ENCODE measurements around the gene SCAPER.
"Not testable (repeated sequence)": the region's sequence is repeated elsewhere in the genome, so short reads cannot be mapped to it uniquely, and the experiment has no call there.

SCAPER gene

GRCh38 chr15:76533995-76534394 is 371.1 kb downstream of the SCAPER start:
- Histone ChIP-seq H3K27ac (ENCODE audit: low read depth, low read length, severe bottlenecking) (no peak overlapping the region), H3K4me3 (ENCODE audit: extremely low read depth, insufficient read depth, low read length, poor library complexity, severe bottlenecking) (no peak overlapping the region)
- WGBS, 2 experiments (ENCODE audit: insufficient coverage in 2 of 2) = 74 to 83% methylated on average over 2 of the region's 2 CpGs

DNA sequence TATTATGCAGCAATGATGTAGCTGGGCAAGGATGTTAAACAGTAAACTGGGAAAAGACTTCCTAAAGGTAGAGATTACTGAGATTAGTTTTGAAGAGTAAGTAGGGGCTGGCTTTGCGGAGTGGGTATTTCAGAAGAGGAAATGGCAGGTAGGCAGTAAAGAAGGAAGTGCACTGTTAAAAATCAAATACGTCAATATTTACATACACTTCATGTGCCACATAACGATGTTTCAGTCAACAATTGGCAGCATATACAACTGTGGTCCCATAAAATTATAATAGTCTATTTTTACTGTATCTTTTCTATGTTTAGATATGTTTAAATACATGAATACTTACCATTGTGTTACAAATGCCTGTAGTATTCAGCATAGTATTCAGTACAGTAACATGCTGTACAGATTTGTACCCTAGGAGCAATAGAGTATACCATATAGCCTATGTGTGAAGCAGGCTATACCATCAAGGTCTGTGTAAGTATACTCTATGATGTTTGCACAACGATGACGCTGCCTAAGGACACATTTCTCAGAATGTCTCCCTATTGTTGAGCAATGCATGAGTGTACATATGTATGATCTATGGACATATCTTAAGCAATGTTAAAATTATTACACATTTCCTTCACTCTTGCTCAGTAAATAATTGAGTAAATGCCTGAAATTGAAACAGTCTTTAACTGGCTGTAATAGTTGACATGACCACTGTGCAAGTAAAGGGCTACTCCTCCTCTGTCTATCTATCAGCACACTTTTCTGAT is 371.9 kb downstream of the SCAPER start:
- 93% methylated on average over 2 of the region's 5 CpGs; no CpG with 5 or more reads in 1 of the 2 experiments for WGBS, 2 experiments (ENCODE audit: insufficient coverage in 2 of 2)
- Histone ChIP-seq H3K4me1 (ENCODE audit: control insufficient read depth, insufficient read depth, low read length, poor library complexity, severe bottlenecking) (no peaks in the 10 kb centered on the region), H3K9me3 (ENCODE audit: control insufficient read depth, low read length) (no peaks in the 10 kb centered on the region), H3K4me3 (ENCODE audit: extremely low read depth, insufficient read depth, low read length, poor library complexity, severe bottlenecking) (no peak overlapping the region), H3K27ac (ENCODE audit: low read depth, low read length, severe bottlenecking) (no peak overlapping the region), H3K36me3 (ENCODE audit: control insufficient read depth, insufficient read depth, low read length) (no peaks in the 10 kb centered on the region)

More at GRCh38 chr15:76533995-76534394, 371.1 kb downstream of the SCAPER start:
- Histone ChIP-seq H3K9me3 (ENCODE audit: control insufficient read depth, low read length) (no peaks in the 10 kb centered on the region), H3K4me1 (ENCODE audit: control insufficient read depth, insufficient read depth, low read length, poor library complexity, severe bottlenecking) (no peaks in the 10 kb centered on the region), H3K36me3 (ENCODE audit: control insufficient read depth, insufficient read depth, low read length) (no peaks in the 10 kb centered on the region)

DNA sequence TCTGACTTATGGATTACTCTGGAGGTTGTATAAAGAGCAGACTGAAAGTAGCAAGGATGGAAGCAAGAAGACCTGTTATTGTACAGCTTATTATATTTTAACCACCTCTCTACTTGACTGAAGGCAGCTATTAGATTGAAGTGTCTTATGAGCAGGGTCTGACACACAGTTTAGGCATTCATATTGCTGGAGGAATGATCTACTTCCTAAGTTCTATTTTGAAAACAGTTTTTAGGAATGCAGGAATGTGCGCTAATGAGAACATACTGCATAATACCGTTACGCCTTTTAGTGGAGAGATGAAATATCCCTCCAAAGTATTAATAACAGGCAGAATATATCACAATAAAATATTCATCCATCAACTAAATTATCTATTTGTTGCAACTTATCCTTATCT is 375.2 kb downstream of the SCAPER start:
- WGBS, 2 experiments (ENCODE audit: insufficient coverage in 2 of 2) = 93 to 100% methylated on average over 2 to 3 of the region's 3 CpGs
- H3K4me1 ChIP-seq (ENCODE audit: control insufficient read depth, insufficient read depth, low read length, poor library complexity, severe bottlenecking) = no peaks in the 10 kb centered on the region
- no peaks in the 10 kb centered on the region for H3K9me3 ChIP-seq (ENCODE audit: control insufficient read depth, low read length)
- no peak overlapping the region for H3K27ac ChIP-seq (ENCODE audit: low read depth, low read length, severe bottlenecking)
- no peaks in the 10 kb centered on the region for H3K36me3 ChIP-seq (ENCODE audit: control insufficient read depth, insufficient read depth, low read length)
- no peak overlapping the region for H3K4me3 ChIP-seq (ENCODE audit: extremely low read depth, insufficient read depth, low read length, poor library complexity, severe bottlenecking)

DNA sequence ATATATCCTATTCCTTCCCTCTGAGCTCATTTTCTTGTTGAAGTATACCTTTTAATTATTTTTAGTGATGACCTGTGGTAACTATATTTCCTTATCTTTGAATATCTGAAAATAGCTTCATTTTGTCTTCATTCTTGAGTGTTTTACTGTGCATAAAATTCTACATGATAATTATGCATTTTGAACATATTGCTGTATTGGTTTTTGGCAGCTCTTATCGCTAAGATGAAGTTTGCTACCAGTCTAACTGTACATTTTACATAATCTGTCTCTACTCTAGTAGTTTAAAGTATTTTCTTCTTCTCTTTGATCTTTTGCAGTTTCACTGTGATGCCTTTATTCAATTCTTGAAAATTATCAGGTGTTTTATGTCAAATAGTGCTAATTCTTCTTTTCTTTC is 379.0 kb downstream of the SCAPER start:
- Histone ChIP-seq H3K27ac (ENCODE audit: low read depth, low read length, severe bottlenecking) (no peak overlapping the region), H3K36me3 (ENCODE audit: control insufficient read depth, insufficient read depth, low read length) (no peaks in the 10 kb centered on the region), H3K4me1 (ENCODE audit: control insufficient read depth, insufficient read depth, low read length, poor library complexity, severe bottlenecking) (no peaks in the 10 kb centered on the region), H3K9me3 (ENCODE audit: control insufficient read depth, low read length) (no peaks in the 10 kb centered on the region), H3K4me3 (ENCODE audit: extremely low read depth, insufficient read depth, low read length, poor library complexity, severe bottlenecking) (no peak overlapping the region)
- WGBS, 2 experiments (ENCODE audit: insufficient coverage in 2 of 2) = no CpG with 5 or more reads among the region's 1 CpG

DNA sequence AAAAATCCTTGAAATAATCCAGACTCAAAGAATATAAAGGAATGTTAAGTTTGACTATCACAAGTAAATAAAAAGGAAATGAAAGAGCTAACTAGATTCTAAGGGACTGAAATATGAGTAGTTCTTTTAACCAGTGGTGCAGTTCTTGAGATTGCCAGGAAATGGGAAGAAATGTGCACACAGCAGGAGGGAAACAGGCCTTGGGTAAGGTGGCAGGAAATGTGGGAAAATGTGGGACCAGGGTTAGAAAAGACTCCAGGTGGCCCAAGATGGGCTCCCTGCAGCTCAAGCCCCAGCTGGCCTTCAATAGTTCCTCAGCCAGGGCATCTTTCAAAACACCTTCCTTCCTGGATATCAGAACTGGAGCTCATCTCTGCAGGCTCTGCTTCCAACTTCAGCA is 387.2 kb downstream of the SCAPER start:
- H3K9me3 ChIP-seq (ENCODE audit: control insufficient read depth, low read length) = no peaks in the 10 kb centered on the region
- no peak overlapping the region for H3K27ac ChIP-seq (ENCODE audit: low read depth, low read length, severe bottlenecking)
- no peak overlapping the region for H3K4me3 ChIP-seq (ENCODE audit: extremely low read depth, insufficient read depth, low read length, poor library complexity, severe bottlenecking)
- H3K4me1 ChIP-seq (ENCODE audit: control insufficient read depth, insufficient read depth, low read length, poor library complexity, severe bottlenecking) = no peaks in the 10 kb centered on the region
- H3K36me3 ChIP-seq (ENCODE audit: control insufficient read depth, insufficient read depth, low read length) = no peaks in the 10 kb centered on the region

DNA sequence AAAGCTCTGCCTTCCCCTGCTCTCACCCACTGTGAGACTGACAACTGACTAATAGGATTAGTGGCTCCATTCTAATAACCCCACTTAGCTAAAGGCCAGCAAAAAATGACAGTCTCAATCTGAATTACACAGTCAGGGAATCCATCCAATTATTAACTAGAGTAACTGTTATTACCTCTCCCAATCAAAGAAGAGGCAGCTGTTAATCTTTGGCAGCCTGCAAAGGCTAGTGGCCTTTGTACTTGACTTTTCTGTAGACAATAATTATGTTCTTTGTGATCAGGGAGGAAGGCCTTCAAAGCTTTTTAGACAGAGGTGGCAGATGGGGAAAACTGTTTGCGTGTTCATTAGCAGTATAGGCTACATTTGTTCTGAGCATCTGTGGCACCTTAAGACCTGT is 390.9 kb downstream of the SCAPER start:
- Histone ChIP-seq H3K27ac (ENCODE audit: low read depth, low read length, severe bottlenecking) (no peak overlapping the region), H3K4me1 (ENCODE audit: control insufficient read depth, insufficient read depth, low read length, poor library complexity, severe bottlenecking) (no peaks in the 10 kb centered on the region), H3K4me3 (ENCODE audit: extremely low read depth, insufficient read depth, low read length, poor library complexity, severe bottlenecking) (no peak overlapping the region), H3K9me3 (ENCODE audit: control insufficient read depth, low read length) (no peaks in the 10 kb centered on the region), H3K36me3 (ENCODE audit: control insufficient read depth, insufficient read depth, low read length) (no peaks in the 10 kb centered on the region)
- 92 to 100% methylated on average over 1 of the region's 1 CpG for WGBS, 2 experiments (ENCODE audit: insufficient coverage in 2 of 2)

- H3K9me3 ChIP-seq (ENCODE audit: control insufficient read depth, low read length) = no peaks in the 10 kb centered on the region
- 94 to 100% methylated on average over 1 to 2 of the region's 2 CpGs for WGBS, 2 experiments (ENCODE audit: insufficient coverage in 2 of 2)
Observed at GRCh38 chr15:76512971-76513370, 392.2 kb downstream of the SCAPER start.

DNA sequence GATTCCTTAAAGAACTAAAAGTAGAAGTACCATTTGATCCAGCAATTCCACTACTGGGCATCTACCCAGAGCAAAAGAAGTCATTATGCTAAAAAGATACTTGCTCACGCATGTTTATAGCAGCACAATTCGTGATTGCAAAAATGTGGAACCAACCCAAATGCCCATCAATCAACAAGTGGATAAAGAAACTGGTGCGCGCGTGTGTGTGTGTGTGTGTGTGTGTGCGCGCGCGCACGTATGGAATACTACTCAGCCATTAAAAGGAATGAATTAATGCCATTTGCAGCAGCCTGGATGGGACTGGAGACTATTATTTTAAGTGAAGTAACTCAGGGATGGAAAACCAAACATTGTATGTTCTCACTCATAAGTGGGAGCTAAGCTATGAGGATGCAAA is 394.5 kb downstream of the SCAPER start:
- not testable (repeated sequence) for H3K4me1 ChIP-seq (ENCODE audit: control insufficient read depth, insufficient read depth, low read length, poor library complexity, severe bottlenecking); H3K27ac ChIP-seq (ENCODE audit: low read depth, low read length, severe bottlenecking); H3K4me3 ChIP-seq (ENCODE audit: extremely low read depth, insufficient read depth, low read length, poor library complexity, severe bottlenecking); H3K9me3 ChIP-seq (ENCODE audit: control insufficient read depth, low read length); H3K36me3 ChIP-seq (ENCODE audit: control insufficient read depth, insufficient read depth, low read length)
- WGBS, 2 experiments (ENCODE audit: insufficient coverage in 2 of 2) = 94 to 100% methylated on average over 2 to 7 of the region's 10 CpGs

More at GRCh38 chr15:76512971-76513370, 392.2 kb downstream of the SCAPER start:
- H3K36me3 ChIP-seq (ENCODE audit: control insufficient read depth, insufficient read depth, low read length) = no peaks in the 10 kb centered on the region
- no peak overlapping the region for H3K27ac ChIP-seq (ENCODE audit: low read depth, low read length, severe bottlenecking)
- H3K4me1 ChIP-seq (ENCODE audit: control insufficient read depth, insufficient read depth, low read length, poor library complexity, severe bottlenecking) = no peaks in the 10 kb centered on the region
- H3K4me3 ChIP-seq (ENCODE audit: extremely low read depth, insufficient read depth, low read length, poor library complexity, severe bottlenecking) = no peak overlapping the region

DNA sequence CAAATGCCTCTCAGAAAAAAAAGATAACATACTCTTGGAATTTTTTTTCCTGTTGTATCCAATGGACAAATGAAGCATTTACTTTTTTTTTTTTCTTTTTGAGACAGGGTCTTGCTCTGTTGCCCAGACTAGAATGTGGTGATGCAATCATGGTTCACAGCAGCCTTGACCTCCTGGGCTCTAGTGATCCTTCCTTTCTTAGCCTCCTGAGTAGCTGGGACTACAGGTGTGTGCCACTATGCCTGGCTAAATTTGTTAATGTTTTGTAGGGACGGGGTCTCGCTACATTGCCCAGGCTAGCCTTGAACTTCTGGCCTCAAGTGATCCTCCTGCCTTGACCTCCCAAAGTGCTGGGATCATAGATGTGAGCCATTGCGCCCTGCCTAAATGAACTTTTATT is 401.3 kb downstream of the SCAPER start:
- H3K27ac ChIP-seq (ENCODE audit: low read depth, low read length, severe bottlenecking) = no peak overlapping the region
- no peaks in the 10 kb centered on the region for H3K4me1 ChIP-seq (ENCODE audit: control insufficient read depth, insufficient read depth, low read length, poor library complexity, severe bottlenecking)
- no peak overlapping the region for H3K4me3 ChIP-seq (ENCODE audit: extremely low read depth, insufficient read depth, low read length, poor library complexity, severe bottlenecking)
- 100% methylated on average over 2 of the region's 3 CpGs for WGBS, 2 experiments (ENCODE audit: insufficient coverage in 2 of 2)
- no peaks in the 10 kb centered on the region for H3K36me3 ChIP-seq (ENCODE audit: control insufficient read depth, insufficient read depth, low read length)
- H3K9me3 ChIP-seq (ENCODE audit: control insufficient read depth, low read length) = no peaks in the 10 kb centered on the region

DNA sequence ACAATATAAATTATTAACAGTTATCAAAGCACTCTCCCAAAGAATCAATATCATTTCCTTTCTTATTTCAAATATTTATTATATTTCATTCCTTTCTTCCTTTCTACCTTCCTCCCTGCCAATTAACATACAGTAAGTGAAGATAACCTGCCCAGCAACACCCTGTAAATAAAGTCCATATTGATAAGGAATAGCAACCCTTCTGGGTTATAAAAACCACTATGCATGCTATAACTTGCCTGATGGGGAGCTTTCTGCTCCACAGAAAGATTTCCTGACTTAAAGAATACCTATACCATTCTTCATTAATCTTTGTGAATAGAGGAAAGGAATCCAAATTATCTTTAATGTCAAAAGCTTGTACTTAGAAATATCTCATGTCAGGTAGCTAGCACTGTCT is 402.0 kb downstream of the SCAPER start:
- Histone ChIP-seq H3K4me1 (ENCODE audit: control insufficient read depth, insufficient read depth, low read length, poor library complexity, severe bottlenecking) (no peaks in the 10 kb centered on the region), H3K4me3 (ENCODE audit: extremely low read depth, insufficient read depth, low read length, poor library complexity, severe bottlenecking) (no peak overlapping the region), H3K27ac (ENCODE audit: low read depth, low read length, severe bottlenecking) (no peak overlapping the region), H3K9me3 (ENCODE audit: control insufficient read depth, low read length) (no peaks in the 10 kb centered on the region), H3K36me3 (ENCODE audit: control insufficient read depth, insufficient read depth, low read length) (no peaks in the 10 kb centered on the region)

GRCh38 chr15:76502678-76503077 is 402.5 kb downstream of the SCAPER start:
- no peaks in the 10 kb centered on the region for H3K36me3 ChIP-seq (ENCODE audit: control insufficient read depth, insufficient read depth, low read length)
- no peaks in the 10 kb centered on the region for H3K4me1 ChIP-seq (ENCODE audit: control insufficient read depth, insufficient read depth, low read length, poor library complexity, severe bottlenecking)
- no peaks in the 10 kb centered on the region for H3K9me3 ChIP-seq (ENCODE audit: control insufficient read depth, low read length)
- H3K27ac ChIP-seq (ENCODE audit: low read depth, low read length, severe bottlenecking) = no peak overlapping the region
- no CpG with 5 or more reads among the region's 3 CpGs for WGBS, 2 experiments (ENCODE audit: insufficient coverage in 2 of 2)
- H3K4me3 ChIP-seq (ENCODE audit: extremely low read depth, insufficient read depth, low read length, poor library complexity, severe bottlenecking) = no peak overlapping the region

Measured in mesodermal cell (in vitro differentiated cells).